Astrocyte (in vitro differentiated cells and primary cell): ENCODE results near the gene ARV1. TPM values are rescaled to one million over a fixed set of nuclear protein-coding genes. Genes with fewer than 3 reads are reported as not detected.
"Not testable (repeated sequence)": the region's sequence is repeated elsewhere in the genome, so short reads cannot be mapped to it uniquely, and the experiment has no call there.

Experiments used
- DNase-seq: peaks from one replicate; pipeline ENCODE4 v3.0.0-alpha.2; 2010; ENCODE audit warnings: low read depth
- FAIRE-seq: peaks from 2 replicates; lab custom pipeline; 2011; peaks lifted over from hg19 to GRCh38; lab: Jason Lieb, UNC
- H2AFZ ChIP-seq: 2 replicates; pipeline ENCODE4 v1.6.0; 2012; ENCODE audit warnings: low read depth, low read length, inconsistent platforms
- H3K27ac ChIP-seq: 2 replicates; pipeline ENCODE4 v1.5.1; 2011; ENCODE audit warnings: low read depth, low read length, inconsistent platforms
- H3K27me3 ChIP-seq: 2 replicates; pipeline ENCODE4 v1.6.0; 2011; ENCODE audit warnings: low read length, inconsistent platforms; ENCODE audit not compliant: insufficient read depth
- H3K36me3 ChIP-seq: 2 replicates; pipeline ENCODE4 v1.5.1; 2011; ENCODE audit warnings: low read length, inconsistent platforms; ENCODE audit not compliant: insufficient read depth
- H3K4me1 ChIP-seq: 2 replicates; pipeline ENCODE4 v1.5.1; 2011; ENCODE audit warnings: low read length, inconsistent platforms; ENCODE audit not compliant: insufficient read depth
- H3K4me2 ChIP-seq: 2 replicates; pipeline ENCODE4 v1.6.0; 2012; ENCODE audit warnings: low read length, inconsistent platforms
- H3K4me3 ChIP-seq: 2 replicates; pipeline ENCODE4 v1.5.1; 2011; ENCODE audit warnings: low read depth, mild to moderate bottlenecking, low read length, inconsistent platforms; ENCODE audit not compliant: insufficient read depth
- H3K79me2 ChIP-seq: 2 replicates; pipeline ENCODE4 v1.6.0; 2012; ENCODE audit warnings: mild to moderate bottlenecking, low read length, inconsistent platforms; ENCODE audit not compliant: insufficient read depth
- H3K9ac ChIP-seq: 2 replicates; pipeline ENCODE4 v1.6.0; 2012; ENCODE audit warnings: mild to moderate bottlenecking, low read length, inconsistent platforms
- H3K9me3 ChIP-seq: 2 replicates; pipeline ENCODE4 v1.5.1; 2012; ENCODE audit warnings: low read depth, mild to moderate bottlenecking, low read length, inconsistent platforms; ENCODE audit not compliant: insufficient read depth
- H4K20me1 ChIP-seq: 2 replicates; pipeline ENCODE4 v1.6.0; 2012; ENCODE audit warnings: low read length, inconsistent platforms; ENCODE audit not compliant: insufficient read depth
- H3K27ac Mint-ChIP-seq: one replicate; pipeline ENCODE4 v1.8.0; 2021; ENCODE audit warnings: mild to moderate bottlenecking, mixed read lengths; ENCODE audit not compliant: unreplicated experiment
- H3K27me3 Mint-ChIP-seq: one replicate; pipeline ENCODE4 v1.8.0; 2021; ENCODE audit warnings: low read depth, mixed read lengths; ENCODE audit not compliant: unreplicated experiment
- H3K36me3 Mint-ChIP-seq: one replicate; pipeline ENCODE4 v1.8.0; 2021; ENCODE audit warnings: low read depth, mixed read lengths; ENCODE audit not compliant: unreplicated experiment
- H3K4me1 Mint-ChIP-seq: one replicate; pipeline ENCODE4 v1.8.0; 2021; ENCODE audit warnings: low read depth, mixed read lengths; ENCODE audit not compliant: unreplicated experiment
- H3K4me3 Mint-ChIP-seq: one replicate; pipeline ENCODE4 v1.8.0; 2021; ENCODE audit warnings: mild to moderate bottlenecking, moderate library complexity, mixed read lengths; ENCODE audit not compliant: unreplicated experiment
- H3K9me3 Mint-ChIP-seq: one replicate; pipeline ENCODE4 v1.8.0; 2021; ENCODE audit warnings: mild to moderate bottlenecking, mixed read lengths; ENCODE audit not compliant: unreplicated experiment
- CTCF ChIP-seq: IDR thresholded peaks from 2 replicates; pipeline ENCODE4 v1.5.1; 2011; ENCODE audit warnings: low read depth, mild to moderate bottlenecking, inconsistent platforms, low read length, moderate library complexity; ENCODE audit not compliant: insufficient read depth
- EZH2 ChIP-seq: IDR thresholded peaks from 2 replicates; pipeline ENCODE4 v1.6.1; 2012; ENCODE audit warnings: mild to moderate bottlenecking, low read length, inconsistent platforms; ENCODE audit not compliant: insufficient read depth
- total RNA-seq: library from RNA; stranded (reverse); gene quantifications from 2 replicates; pipeline ENCODE4 v1.2.1, GENCODE V29; 2021

The ARV1 gene
- total RNA-seq, 1 donor from 2014 or later, result 14.4 TPM

- TF ChIP-seq CTCF (no peak), EZH2 (no peak)
- Mint-ChIP-seq H3K4me3 (no peak overlapping the region), H3K27ac (no peak overlapping the region), H3K9me3 (peaks cover 2% of the 10 kb centered on the region), H3K4me1 (peaks cover 12% of the 10 kb centered on the region), H3K27me3 (peaks cover 5% of the 10 kb centered on the region), H3K36me3 (peaks cover 6% of the 10 kb centered on the region)
- Histone ChIP-seq H3K79me2 (no peaks in the 10 kb centered on the region), H3K36me3 (no peaks in the 10 kb centered on the region), H3K9ac (no peak overlapping the region), H3K4me3 (no peak overlapping the region), H3K9me3 (no peaks in the 10 kb centered on the region), H3K27ac (no peak overlapping the region), H3K4me1 (peaks cover 3% of the 10 kb centered on the region), H3K27me3 (no peaks in the 10 kb centered on the region), H3K4me2 (no peak overlapping the region), H2AFZ (no peak overlapping the region), H4K20me1 (peaks cover 25% of the 10 kb centered on the region)
- no peak for DNase-seq
- no peak for FAIRE-seq
These were observed 49.1 kb downstream of the ARV1 start for GRCh38 chr1:231027971-231028370.

- Mint-ChIP-seq H3K4me1 (peaks cover 15% of the 10 kb centered on the region), H3K27me3 (peaks cover 5% of the 10 kb centered on the region), H3K27ac (no peak overlapping the region), H3K36me3 (peaks cover 4% of the 10 kb centered on the region), H3K4me3 (no peak overlapping the region), H3K9me3 (peaks cover 2% of the 10 kb centered on the region)
- H3K9me3 ChIP-seq, result no peaks in the 10 kb centered on the region
- FAIRE-seq (no peak), DNase-seq (no peak)
- no peaks in the 10 kb centered on the region for H3K36me3 ChIP-seq
- H3K4me1 ChIP-seq, result peaks cover 5% of the 10 kb centered on the region
- H3K9ac ChIP-seq, result no peak overlapping the region
- no peak for TF ChIP-seq EZH2
- no peak for TF ChIP-seq CTCF
- no peak overlapping the region for H3K4me3 ChIP-seq
- no peaks in the 10 kb centered on the region for H3K79me2 ChIP-seq
- no peak overlapping the region for H3K4me2 ChIP-seq
- H2AFZ ChIP-seq, result no peak overlapping the region
- peaks cover 29% of the 10 kb centered on the region for H4K20me1 ChIP-seq
- H3K27me3 ChIP-seq, result no peaks in the 10 kb centered on the region
- no peak overlapping the region for H3K27ac ChIP-seq
These were observed 49.8 kb downstream of the ARV1 start for GRCh38 chr1:231028682-231029081.

- not testable (repeated sequence) for DNase-seq, H3K9me3 ChIP-seq, H3K36me3 ChIP-seq, H3K36me3 Mint-ChIP-seq, H3K9me3 Mint-ChIP-seq, H3K4me3 Mint-ChIP-seq, FAIRE-seq, H3K4me3 ChIP-seq, H3K79me2 ChIP-seq, H3K4me1 ChIP-seq, H2AFZ ChIP-seq, H3K27ac ChIP-seq, H3K27me3 Mint-ChIP-seq, H3K27ac Mint-ChIP-seq, H3K4me2 ChIP-seq, H3K27me3 ChIP-seq, H3K9ac ChIP-seq
- peaks cover 15% of the 10 kb centered on the region for H3K4me1 Mint-ChIP-seq
- H4K20me1 ChIP-seq, result peaks cover 33% of the 10 kb centered on the region
These were observed 50.4 kb downstream of the ARV1 start for GRCh38 chr1:231029247-231029646.
